ENCODE measurements around the gene TICAM2. TPM values are rescaled to one million over a fixed set of nuclear protein-coding genes. Genes with fewer than 3 reads are reported as not detected.

Gene TICAM2
- total RNA-seq, 4 donors from 2014 or later: 0.25 to 0.48 TPM; not detected in 2

GRCh38 chr5:115535479-115536035 is 66.7 kb downstream of the TICAM2 start:
- no peaks in the 10 kb centered on the region for H3K27me3 ChIP-seq
- no peak overlapping the region for H3K4me3 ChIP-seq
- H3K4me1 ChIP-seq: peaks cover 54% of the 10 kb centered on the region
- peaks cover 17% of the 10 kb centered on the region for H3K36me3 ChIP-seq
- no peaks in the 10 kb centered on the region for H3K9me3 ChIP-seq
- H3K27ac ChIP-seq: no peak overlapping the region
- TF ChIP-seq POLR2A (IDR thresholded peaks at IDR 0.05) (no peak), EP300 (IDR thresholded peaks at IDR 0.05) (no peak), POLR2AphosphoS5 (IDR thresholded peaks at IDR 0.05) (no peak), CTCF (IDR thresholded peaks at IDR 0.05) (no peak)
- DNase-seq (ENCODE audit: low spot score in 2 of 2): no peak
- WGBS: 87% methylated on average over 3 of the region's 3 CpGs

GRCh38 chr5:115532517-115532916 is 69.8 kb downstream of the TICAM2 start:
- 42% methylated on average over 2 of the region's 2 CpGs for WGBS

GRCh38 chr5:115531787-115532367 is 70.4 kb downstream of the TICAM2 start:
- no peak overlapping the region for H3K27ac ChIP-seq
- no peak for DNase-seq (ENCODE audit: low spot score in 2 of 2)
- H3K4me3 ChIP-seq: no peak overlapping the region
- WGBS: 46% methylated on average over 1 of the region's 1 CpG
- TF ChIP-seq EP300 (IDR thresholded peaks at IDR 0.05): no peak
- no peak for TF ChIP-seq POLR2AphosphoS5 (IDR thresholded peaks at IDR 0.05)
- TF ChIP-seq CTCF (IDR thresholded peaks at IDR 0.05): no peak
- TF ChIP-seq POLR2A (IDR thresholded peaks at IDR 0.05): no peak
- peaks cover 8% of the 10 kb centered on the region for H3K36me3 ChIP-seq
- H3K9me3 ChIP-seq: no peaks in the 10 kb centered on the region
- peaks cover 30% of the 10 kb centered on the region for H3K4me1 ChIP-seq
- H3K27me3 ChIP-seq: no peaks in the 10 kb centered on the region

More at GRCh38 chr5:115532517-115532916, 69.8 kb downstream of the TICAM2 start:
- H3K36me3 ChIP-seq: peaks cover 8% of the 10 kb centered on the region
- TF ChIP-seq POLR2AphosphoS5 (IDR thresholded peaks at IDR 0.05): no peak
- no peak for TF ChIP-seq EP300 (IDR thresholded peaks at IDR 0.05)
- TF ChIP-seq CTCF (IDR thresholded peaks at IDR 0.05): no peak
- no peak for TF ChIP-seq POLR2A (IDR thresholded peaks at IDR 0.05)
- H3K27ac ChIP-seq: no peak overlapping the region
- no peak overlapping the region for H3K4me3 ChIP-seq
- no peaks in the 10 kb centered on the region for H3K27me3 ChIP-seq
- DNase-seq (ENCODE audit: low spot score in 2 of 2): no peak
- H3K9me3 ChIP-seq: no peaks in the 10 kb centered on the region
- H3K4me1 ChIP-seq: peaks cover 34% of the 10 kb centered on the region

- H3K27ac ChIP-seq: no peak overlapping the region
- TF ChIP-seq EP300 (IDR thresholded peaks at IDR 0.05): no peak
- no peak for TF ChIP-seq POLR2AphosphoS5 (IDR thresholded peaks at IDR 0.05)
- TF ChIP-seq POLR2A (IDR thresholded peaks at IDR 0.05): no peak
- TF ChIP-seq CTCF (IDR thresholded peaks at IDR 0.05): no peak
- no peak overlapping the region for H3K4me3 ChIP-seq
- H3K27me3 ChIP-seq: no peaks in the 10 kb centered on the region
- H3K36me3 ChIP-seq: peaks cover 10% of the 10 kb centered on the region
- 90% methylated on average over 3 of the region's 3 CpGs for WGBS
- no peak for DNase-seq (ENCODE audit: low spot score in 2 of 2)
- H3K4me1 ChIP-seq: peaks cover 34% of the 10 kb centered on the region
- no peaks in the 10 kb centered on the region for H3K9me3 ChIP-seq
These were observed 70.9 kb downstream of the TICAM2 start for GRCh38 chr5:115531380-115531779.

- no peak for DNase-seq (ENCODE audit: low spot score in 2 of 2)
- Histone ChIP-seq H3K9me3 (no peaks in the 10 kb centered on the region), H3K36me3 (peaks cover 5% of the 10 kb centered on the region), H3K27ac (no peak overlapping the region), H3K4me1 (peaks cover 34% of the 10 kb centered on the region), H3K27me3 (no peaks in the 10 kb centered on the region), H3K4me3 (no peak overlapping the region)
- WGBS: 33% methylated on average over 3 of the region's 3 CpGs
- TF ChIP-seq POLR2AphosphoS5 (IDR thresholded peaks at IDR 0.05): no peak
- no peak for TF ChIP-seq CTCF (IDR thresholded peaks at IDR 0.05)
- TF ChIP-seq POLR2A (IDR thresholded peaks at IDR 0.05): no peak
- no peak for TF ChIP-seq EP300 (IDR thresholded peaks at IDR 0.05)
These were observed 71.9 kb downstream of the TICAM2 start for GRCh38 chr5:115530426-115530825.
